NCI-H748 (cell line): ENCODE measurements around the gene SLC25A27.

Experiments
- DNase-seq: peaks from one replicate; lab custom pipeline; 2025; ENCODE audit not compliant: unreplicated experiment; lab: John Stamatoyannopoulos, UW

Gene SLC25A27

GRCh38 chr6:46704562-46704961 is 51.8 kb downstream of the SLC25A27 start:
- DNase-seq: peak; percentile 41

- no peak for DNase-seq
Observed at GRCh38 chr6:46706464-46706863, 53.7 kb downstream of the SLC25A27 start.

GRCh38 chr6:46711491-46711890 is 58.7 kb downstream of the SLC25A27 start:
- no peak for DNase-seq

GRCh38 chr6:46715141-46715540 is 62.4 kb downstream of the SLC25A27 start:
- no peak for DNase-seq

- DNase-seq: no peak
Observed at GRCh38 chr6:46719099-46719498, 66.3 kb downstream of the SLC25A27 start.

GRCh38 chr6:46720401-46720800 is 67.6 kb downstream of the SLC25A27 start:
- no peak for DNase-seq
